Natural killer cell treated with Interleukin-12 subunit alpha and Interleukin-12 subunit beta and Interleukin-15 and Interleukin-18, amount 100 ng/mL, for 72 hours (primary cell): Measurements from ENCODE around the gene SLC5A10. TPM values are rescaled to one million over a fixed set of nuclear protein-coding genes. Genes with fewer than 3 reads are reported as not detected.

Source experiments
- ATAC-seq, 2 donors: fragments of 150-1000 bp; cut with Tn5 transposase in 1 of 2; sonication (Bioruptor Pico), chemical (Tn5 transposase) in 1 of 2; 2 replicates each; pipeline ENCODE4 v1.10.0; 2021
- DNase-seq: peaks from one replicate; pipeline ENCODE4 v3.0.0; 2022; ENCODE audit warnings: low spot score
- H3K27ac Mint-ChIP-seq, 2 donors: 1 replicate in 1 of 2; 2 replicates in 1 of 2; pipeline ENCODE4 v1.8.0; 2022; ENCODE audit warnings: mixed read lengths in 2 of 2, mild to moderate bottlenecking in 1 of 2, moderate library complexity in 1 of 2
- H3K27me3 Mint-ChIP-seq, 2 donors: 1 replicate in 1 of 2; 2 replicates in 1 of 2; pipeline ENCODE4 v1.8.0; 2022; ENCODE audit warnings: mixed read lengths in 2 of 2
- H3K36me3 Mint-ChIP-seq: one replicate; pipeline ENCODE4 v1.8.0; 2022; ENCODE audit warnings: mixed read lengths
- H3K4me1 Mint-ChIP-seq, 2 donors: 1 replicate in 1 of 2; 2 replicates in 1 of 2; pipeline ENCODE4 v1.8.0; 2022; ENCODE audit warnings: low read depth in 2 of 2, mixed read lengths in 2 of 2, mild to moderate bottlenecking in 1 of 2
- H3K4me3 Mint-ChIP-seq: one replicate; pipeline ENCODE4 v1.8.0; 2022; ENCODE audit warnings: mixed read lengths
- H3K9me3 Mint-ChIP-seq: 2 replicates; pipeline ENCODE4 v1.8.0; 2022; ENCODE audit warnings: mixed read lengths
- total RNA-seq, 2 donors: library from RNA; stranded (reverse); gene quantifications; one replicate each; pipeline ENCODE4 v1.2.3, GENCODE V29; 2022

The SLC5A10 gene
- total RNA-seq, 2 donors from 2014 or later: not detected

- DNase-seq: no peak
- H3K36me3 Mint-ChIP-seq: peaks cover 13% of the 10 kb centered on the region
- peaks cover 0 to 2% of the 10 kb centered on the region in 2 donors for H3K27me3 Mint-ChIP-seq
- no peak for ATAC-seq
- no peak overlapping the region for H3K27ac Mint-ChIP-seq
- no peaks in the 10 kb centered on the region for H3K9me3 Mint-ChIP-seq
- H3K4me3 Mint-ChIP-seq: no peak overlapping the region
- H3K4me1 Mint-ChIP-seq: peaks cover 18% of the 10 kb centered on the region in 2 donors
These were observed 23.3 kb upstream of the SLC5A10 start for GRCh38 chr17:18928628-18929125.

- DNase-seq (no peak), ATAC-seq (peak; percentile 75 to 84)
- H3K27me3 Mint-ChIP-seq: peaks cover 2 to 17% of the 10 kb centered on the region in 2 donors
- peaks cover 13% of the 10 kb centered on the region for H3K36me3 Mint-ChIP-seq
- H3K4me3 Mint-ChIP-seq: peak overlapping the region; percentile 71
- peak overlapping the region; percentile 76 to 80 for H3K27ac Mint-ChIP-seq
- H3K9me3 Mint-ChIP-seq: no peaks in the 10 kb centered on the region
- H3K4me1 Mint-ChIP-seq: peaks cover 20 to 22% of the 10 kb centered on the region in 2 donors
These were observed 19.5 kb upstream of the SLC5A10 start for GRCh38 chr17:18932360-18933055.

GRCh38 chr17:18933102-18934058 lies 18.6 kb upstream of the SLC5A10 start:
- peak overlapping the region; percentile 76 to 80 for H3K27ac Mint-ChIP-seq

GRCh38 chr17:18937981-18938691 lies 13.8 kb upstream of the SLC5A10 start:
- no peak for ATAC-seq
- no peaks in the 10 kb centered on the region for H3K9me3 Mint-ChIP-seq
- peaks cover 11 to 40% of the 10 kb centered on the region in 2 donors for H3K27me3 Mint-ChIP-seq
- H3K27ac Mint-ChIP-seq: no peak overlapping the region
- H3K4me3 Mint-ChIP-seq: no peak overlapping the region
- H3K36me3 Mint-ChIP-seq: no peaks in the 10 kb centered on the region
- peaks cover 10% of the 10 kb centered on the region in 2 donors for H3K4me1 Mint-ChIP-seq
- no peak for DNase-seq

More at GRCh38 chr17:18933102-18934058, 18.6 kb upstream of the SLC5A10 start:
- no peaks in the 10 kb centered on the region for H3K9me3 Mint-ChIP-seq
- peaks cover 20 to 22% of the 10 kb centered on the region in 2 donors for H3K4me1 Mint-ChIP-seq
- peak overlapping the region; percentile 71 for H3K4me3 Mint-ChIP-seq
- H3K27me3 Mint-ChIP-seq: peaks cover 2 to 17% of the 10 kb centered on the region in 2 donors
- no peak for DNase-seq
- H3K36me3 Mint-ChIP-seq: peaks cover 10% of the 10 kb centered on the region
- ATAC-seq: peak; percentile 53 to 70

- Mint-ChIP-seq H3K36me3 (no peaks in the 10 kb centered on the region), H3K9me3 (no peaks in the 10 kb centered on the region), H3K4me3 (no peak overlapping the region), H3K27ac (no peak overlapping the region), H3K4me1 (peaks cover 5% of the 10 kb centered on the region in 2 donors), H3K27me3 (peaks cover 11 to 38% of the 10 kb centered on the region in 2 donors)
- ATAC-seq (no peak), DNase-seq (no peak)
These were observed 13.3 kb upstream of the SLC5A10 start for GRCh38 chr17:18938692-18939023.

GRCh38 chr17:18944646-18945045 lies 7.3 kb upstream of the SLC5A10 start:
- Mint-ChIP-seq H3K27me3 (peaks cover 22 to 46% of the 10 kb centered on the region in 2 donors), H3K4me3 (no peak overlapping the region), H3K27ac (no peak overlapping the region), H3K9me3 (no peaks in the 10 kb centered on the region), H3K4me1 (no peaks in the 10 kb centered on the region), H3K36me3 (no peaks in the 10 kb centered on the region)
- DNase-seq: no peak
- ATAC-seq: no peak

- Mint-ChIP-seq H3K27me3 (peaks cover 19 to 43% of the 10 kb centered on the region in 2 donors), H3K36me3 (no peaks in the 10 kb centered on the region), H3K4me3 (no peak overlapping the region), H3K9me3 (no peaks in the 10 kb centered on the region), H3K4me1 (no peaks in the 10 kb centered on the region), H3K27ac (peak overlapping the region in 1 of 2 donors; percentile 55)
- DNase-seq (no peak), ATAC-seq (no peak)
These were observed 5.4 kb upstream of the SLC5A10 start for GRCh38 chr17:18946536-18946935.

GRCh38 chr17:18947866-18948265 lies 4.1 kb upstream of the SLC5A10 start:
- Mint-ChIP-seq H3K36me3 (no peaks in the 10 kb centered on the region), H3K4me1 (no peaks in the 10 kb centered on the region), H3K9me3 (no peaks in the 10 kb centered on the region), H3K27me3 (peaks cover 19 to 36% of the 10 kb centered on the region in 2 donors), H3K27ac (no peak overlapping the region), H3K4me3 (no peak overlapping the region)
- no peak for ATAC-seq
- DNase-seq: no peak

- Mint-ChIP-seq H3K27me3 (peaks cover 19 to 36% of the 10 kb centered on the region in 2 donors), H3K9me3 (no peaks in the 10 kb centered on the region), H3K4me1 (no peaks in the 10 kb centered on the region), H3K36me3 (no peaks in the 10 kb centered on the region), H3K27ac (no peak overlapping the region), H3K4me3 (no peak overlapping the region)
- DNase-seq (no peak), ATAC-seq (no peak)
These were observed 3.4 kb upstream of the SLC5A10 start for GRCh38 chr17:18948476-18949006.

- Mint-ChIP-seq H3K9me3 (no peaks in the 10 kb centered on the region), H3K4me3 (no peak overlapping the region), H3K27ac (no peak overlapping the region), H3K27me3 (peaks cover 14 to 36% of the 10 kb centered on the region in 2 donors), H3K4me1 (no peaks in the 10 kb centered on the region), H3K36me3 (no peaks in the 10 kb centered on the region)
- ATAC-seq: no peak
- no peak for DNase-seq
These were observed 2.4 kb upstream of the SLC5A10 start for GRCh38 chr17:18949566-18949965.

- DNase-seq (no peak), ATAC-seq (no peak)
- Mint-ChIP-seq H3K9me3 (no peaks in the 10 kb centered on the region), H3K36me3 (no peaks in the 10 kb centered on the region), H3K27me3 (peaks cover 14 to 36% of the 10 kb centered on the region in 2 donors), H3K4me3 (no peak overlapping the region), H3K4me1 (peaks cover 1 to 2% of the 10 kb centered on the region in 2 donors), H3K27ac (no peak overlapping the region)
These were observed 1.6 kb upstream of the SLC5A10 start for GRCh38 chr17:18950346-18950745.

GRCh38 chr17:18950944-18951905 lies 740 bp upstream of the SLC5A10 start:
- no peak for ATAC-seq
- H3K4me1 Mint-ChIP-seq: peaks cover 4% of the 10 kb centered on the region in 2 donors
- no peak overlapping the region for H3K27ac Mint-ChIP-seq

More at GRCh38 chr17:18950944-18951905, 740 bp upstream of the SLC5A10 start:
- DNase-seq: no peak
- Mint-ChIP-seq H3K36me3 (no peaks in the 10 kb centered on the region), H3K9me3 (no peaks in the 10 kb centered on the region), H3K4me3 (no peak overlapping the region), H3K27me3 (peaks cover 12 to 28% of the 10 kb centered on the region in 2 donors)
